ENCODE measurements around the gene S100A8. TPM values are rescaled to one million over a fixed set of nuclear protein-coding genes. Genes with fewer than 3 reads are reported as not detected.

S100A8 gene
- total and polyA plus RNA-seq, 7 donors: 14.2 to 109 (median 82.2) TPM; not detected in 1

GRCh38 chr1:153404768-153405167 lies 13.9 kb upstream of the S100A8 start:
- no peak overlapping the region for H3K4me3 ChIP-seq
- TF ChIP-seq POLR2AphosphoS5 (IDR thresholded peaks at IDR 0.05) (no peak), EP300 (IDR thresholded peaks at IDR 0.05) (no peak), POLR2A (IDR thresholded peaks at IDR 0.05) (no peak)
- TF ChIP-seq, protein P1, sequence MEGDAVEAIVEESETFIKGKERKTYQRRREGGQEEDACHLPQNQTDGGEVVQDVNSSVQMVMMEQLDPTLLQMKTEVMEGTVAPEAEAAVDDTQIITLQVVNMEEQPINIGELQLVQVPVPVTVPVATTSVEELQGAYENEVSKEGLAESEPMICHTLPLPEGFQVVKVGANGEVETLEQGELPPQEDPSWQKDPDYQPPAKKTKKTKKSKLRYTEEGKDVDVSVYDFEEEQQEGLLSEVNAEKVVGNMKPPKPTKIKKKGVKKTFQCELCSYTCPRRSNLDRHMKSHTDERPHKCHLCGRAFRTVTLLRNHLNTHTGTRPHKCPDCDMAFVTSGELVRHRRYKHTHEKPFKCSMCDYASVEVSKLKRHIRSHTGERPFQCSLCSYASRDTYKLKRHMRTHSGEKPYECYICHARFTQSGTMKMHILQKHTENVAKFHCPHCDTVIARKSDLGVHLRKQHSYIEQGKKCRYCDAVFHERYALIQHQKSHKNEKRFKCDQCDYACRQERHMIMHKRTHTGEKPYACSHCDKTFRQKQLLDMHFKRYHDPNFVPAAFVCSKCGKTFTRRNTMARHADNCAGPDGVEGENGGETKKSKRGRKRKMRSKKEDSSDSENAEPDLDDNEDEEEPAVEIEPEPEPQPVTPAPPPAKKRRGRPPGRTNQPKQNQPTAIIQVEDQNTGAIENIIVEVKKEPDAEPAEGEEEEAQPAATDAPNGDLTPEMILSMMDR (IDR thresholded peaks at IDR 0.05): no peak
- H3K27ac ChIP-seq: no peak overlapping the region
- DNase-seq: no peak
- 32 to 38% methylated on average over 15 of the region's 15 CpGs for WGBS, 2 donors
- peaks cover 0 to 3% (median 0%) of the 10 kb centered on the region in 4 donors for H3K9me3 ChIP-seq
- intact Hi-C loops (cut with DNase I): no loop called here
- H3K27me3 ChIP-seq: peaks cover 0 to 4% (median 0%) of the 10 kb centered on the region in 3 donors
- no peaks in the 10 kb centered on the region for H3K4me1 ChIP-seq
- no peaks in the 10 kb centered on the region for H3K36me3 ChIP-seq

DNA sequence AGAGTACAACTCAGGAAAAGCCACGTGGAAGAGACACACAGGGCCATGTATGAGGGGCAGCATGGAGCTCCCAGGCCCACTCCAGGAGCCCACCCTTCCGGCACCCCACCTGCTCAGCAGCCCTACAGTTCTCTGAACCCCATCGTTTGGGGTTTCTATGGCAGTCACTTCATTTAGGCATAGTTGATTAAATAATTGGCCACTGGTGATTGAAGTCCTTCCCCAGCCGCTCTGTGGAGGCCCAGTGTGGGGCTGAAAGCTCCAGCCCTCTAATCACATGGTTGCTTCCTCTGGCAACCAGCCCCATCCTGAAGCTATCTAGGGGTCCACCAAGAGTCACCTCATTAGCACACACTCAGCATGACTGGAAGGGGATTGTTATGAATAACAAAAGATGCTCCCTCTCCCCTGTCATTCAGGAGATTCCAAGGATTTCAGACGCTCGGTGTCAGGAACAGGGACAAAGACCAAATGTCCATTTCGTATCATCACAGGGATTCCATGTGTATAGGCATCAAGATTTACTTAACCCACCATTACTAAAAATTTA lies 13.3 kb upstream of the S100A8 start:
- Histone ChIP-seq H3K27me3 (peaks cover 0 to 4% (median 0%) of the 10 kb centered on the region in 3 donors), H3K36me3 (no peaks in the 10 kb centered on the region), H3K27ac (no peak overlapping the region), H3K4me1 (no peaks in the 10 kb centered on the region), H3K9me3 (peaks cover 0 to 3% (median 0%) of the 10 kb centered on the region in 4 donors), H3K4me3 (no peak overlapping the region)
- intact Hi-C loops (cut with DNase I): no loop called here
- no peak for TF ChIP-seq POLR2AphosphoS5 (IDR thresholded peaks at IDR 0.05)
- DNase-seq: no peak
- 77 to 83% methylated on average over 7 of the region's 7 CpGs for WGBS, 2 donors

GRCh38 chr1:153403421-153404085 lies 12.7 kb upstream of the S100A8 start:
- TF ChIP-seq EP300 (IDR thresholded peaks at IDR 0.05): no peak
- no peak for TF ChIP-seq POLR2AphosphoS5 (IDR thresholded peaks at IDR 0.05)
- TF ChIP-seq, protein P1 (IDR thresholded peaks at IDR 0.05): no peak
- TF ChIP-seq POLR2A (IDR thresholded peaks at IDR 0.05): no peak
- 82 to 86% methylated on average over 11 of the region's 11 CpGs for WGBS, 2 donors
- peaks cover 0 to 2% (median 0%) of the 10 kb centered on the region in 4 donors for H3K9me3 ChIP-seq
- H3K27me3 ChIP-seq: peaks cover 0 to 4% (median 0%) of the 10 kb centered on the region in 3 donors
- intact Hi-C loops (cut with DNase I): no loop called here
- H3K4me1 ChIP-seq: no peaks in the 10 kb centered on the region
- no peak for DNase-seq
- H3K36me3 ChIP-seq: no peaks in the 10 kb centered on the region
- no peak overlapping the region for H3K27ac ChIP-seq
- H3K4me3 ChIP-seq: no peak overlapping the region

GRCh38 chr1:153402226-153402625 lies 11.4 kb upstream of the S100A8 start:
- H3K27ac ChIP-seq: no peak overlapping the region
- H3K9me3 ChIP-seq: no peaks in the 10 kb centered on the region
- H3K27me3 ChIP-seq: peaks cover 0 to 12% (median 0%) of the 10 kb centered on the region in 3 donors
- WGBS, 2 donors: 45 to 69% methylated on average over 2 of the region's 2 CpGs
- H3K36me3 ChIP-seq: no peaks in the 10 kb centered on the region
- intact Hi-C loops (cut with DNase I): no loop called here
- TF ChIP-seq, protein P1 (IDR thresholded peaks at IDR 0.05): no peak
- TF ChIP-seq POLR2A (IDR thresholded peaks at IDR 0.05) (no peak), EP300 (IDR thresholded peaks at IDR 0.05) (no peak), POLR2AphosphoS5 (IDR thresholded peaks at IDR 0.05) (no peak)
- no peak overlapping the region for H3K4me3 ChIP-seq
- no peak for DNase-seq
- no peaks in the 10 kb centered on the region for H3K4me1 ChIP-seq

GRCh38 chr1:153401461-153401860 lies 10.6 kb upstream of the S100A8 start:
- H3K4me3 ChIP-seq: no peak overlapping the region
- no peaks in the 10 kb centered on the region for H3K9me3 ChIP-seq
- intact Hi-C loops (cut with DNase I): no loop called here
- DNase-seq: no peak
- TF ChIP-seq POLR2AphosphoS5 (IDR thresholded peaks at IDR 0.05) (no peak), EP300 (IDR thresholded peaks at IDR 0.05) (no peak), POLR2A (IDR thresholded peaks at IDR 0.05) (no peak)
- TF ChIP-seq, protein P1 (IDR thresholded peaks at IDR 0.05): no peak
- 88 to 95% methylated on average over 9 of the region's 9 CpGs for WGBS, 2 donors
- no peaks in the 10 kb centered on the region for H3K36me3 ChIP-seq
- H3K27ac ChIP-seq: no peak overlapping the region
- peaks cover 0 to 15% (median 0%) of the 10 kb centered on the region in 3 donors for H3K27me3 ChIP-seq
- no peaks in the 10 kb centered on the region for H3K4me1 ChIP-seq
